ENCODE measurements around the gene MAP3K20. TPM values are rescaled to one million over a fixed set of nuclear protein-coding genes. Genes with fewer than 3 reads are reported as not detected.

MAP3K20 gene
- total and polyA plus RNA-seq, 2 donors (not counting 3 experiments of a cell fraction or from before 2014, with no cell fraction given), result 7.8 to 31.5 TPM

DNA sequence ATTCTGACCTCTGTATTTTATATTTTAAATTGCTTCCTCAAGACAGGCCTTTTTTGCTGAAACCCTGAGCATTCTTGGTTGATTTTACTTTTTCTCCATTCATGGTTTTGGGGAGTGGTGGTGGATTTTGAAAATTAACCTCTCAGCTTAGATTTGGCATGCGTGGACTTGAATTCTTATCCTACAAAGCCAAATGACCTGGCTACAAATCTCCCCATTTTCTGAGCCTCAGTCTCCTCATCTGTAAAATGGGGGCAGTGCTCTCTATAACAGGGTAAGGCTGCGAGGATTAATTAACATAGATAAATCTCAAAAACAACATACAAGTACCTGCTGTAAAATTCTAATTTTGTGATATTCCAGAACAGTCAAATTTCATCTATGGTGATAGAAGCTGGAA lies 175.6 kb downstream of the MAP3K20 start:
- Histone ChIP-seq H3K27ac (ENCODE audit: insufficient read depth, low read depth, low read length) (no peak overlapping the region), H3K27me3 (ENCODE audit: control insufficient read depth in 2 of 2, insufficient read depth in 2 of 2, low read length in 2 of 2) (no peaks in the 10 kb centered on the region), H3K4me3 (replicated peaks in 1 of 3; ENCODE audit: insufficient read depth in 1 of 3, low read depth in 1 of 3, low read length in 3 of 3) (no peak overlapping the region), H4K20me1 (replicated peaks; ENCODE audit: control insufficient read depth, extremely low read depth, insufficient read depth, low read length) (no peaks in the 10 kb centered on the region), H3K9me3 (replicated peaks; ENCODE audit: control insufficient read depth, insufficient read depth, low read length) (no peaks in the 10 kb centered on the region), H3K9ac (replicated peaks; ENCODE audit: extremely low read depth, insufficient read depth, low read length) (no peak overlapping the region), H2AFZ (ENCODE audit: low read depth, low read length) (no peak overlapping the region), H3K79me2 (ENCODE audit: control insufficient read depth, insufficient read depth, low read length) (no peaks in the 10 kb centered on the region), H3K9me1 (replicated peaks; ENCODE audit: control insufficient read depth, extremely low read depth, insufficient read depth, low read length) (no peaks in the 10 kb centered on the region), H3K4me1 (ENCODE audit: control insufficient read depth, extremely low read depth, insufficient read depth, low read length) (peaks cover 8% of the 10 kb centered on the region), H3K4me2 (ENCODE audit: insufficient read depth, low read length) (no peak overlapping the region), H3K36me3 (ENCODE audit: control insufficient read depth in 2 of 2, extremely low read depth in 1 of 2, insufficient read depth in 2 of 2, low read length in 2 of 2) (no peaks in the 10 kb centered on the region)
- FAIRE-seq, result no peak
- intact Hi-C loops (cut with micrococcal nuclease), result no loop called here
- dilution Hi-C loops (cut with MboI; ENCODE audit: extremely low pct_ligation_motif_present, low sequenced_read_pairs), result no loop called here
- no peak for DNase-seq (ENCODE audit: low read depth, low spot score)
- ChIA-PET CTCF (no interaction called here), POLR2A (no interaction called here)
- TF ChIP-seq POLR2A (IDR thresholded peaks at IDR 0.05; ENCODE audit: low read depth, low read length) (no peak), POLR2AphosphoS5 (IDR thresholded peaks at IDR 0.05; ENCODE audit: insufficient read depth, low read depth, low read length) (no peak), MYC (IDR thresholded peaks at IDR 0.05; ENCODE audit: low read depth, low read length) (no peak)
- no TSS peak for BruUV-seq (replicated peaks)

- H3K79me2 ChIP-seq (ENCODE audit: control insufficient read depth, insufficient read depth, low read length), result no peaks in the 10 kb centered on the region
- FAIRE-seq (no peak), DNase-seq (ENCODE audit: low read depth, low spot score) (no peak)
- TF ChIP-seq FOS (IDR thresholded peaks at IDR 0.05; ENCODE audit: borderline replicate concordance, insufficient read depth, low read length) (no peak), POLR2AphosphoS5 (IDR thresholded peaks at IDR 0.05; ENCODE audit: insufficient read depth, low read depth, low read length) (no peak), EZH2 (IDR thresholded peaks at IDR 0.05; ENCODE audit: borderline replicate concordance, low read depth, low read length, severe bottlenecking) (no peak), GATA2 (IDR thresholded peaks at IDR 0.05; ENCODE audit: insufficient read depth, insufficient read length, low read depth, low read length) (no peak), MYC (IDR thresholded peaks at IDR 0.05; ENCODE audit: low read depth, low read length) (no peak), POLR2A (IDR thresholded peaks at IDR 0.05; ENCODE audit: low read depth, low read length) (no peak), MAX (IDR thresholded peaks at IDR 0.05; ENCODE audit: insufficient read depth, insufficient read length) (no peak), JUN (IDR thresholded peaks at IDR 0.05; ENCODE audit: borderline replicate concordance, insufficient read depth, insufficient read length, low read depth) (no peak)
- TF ChIP-seq, protein P1, sequence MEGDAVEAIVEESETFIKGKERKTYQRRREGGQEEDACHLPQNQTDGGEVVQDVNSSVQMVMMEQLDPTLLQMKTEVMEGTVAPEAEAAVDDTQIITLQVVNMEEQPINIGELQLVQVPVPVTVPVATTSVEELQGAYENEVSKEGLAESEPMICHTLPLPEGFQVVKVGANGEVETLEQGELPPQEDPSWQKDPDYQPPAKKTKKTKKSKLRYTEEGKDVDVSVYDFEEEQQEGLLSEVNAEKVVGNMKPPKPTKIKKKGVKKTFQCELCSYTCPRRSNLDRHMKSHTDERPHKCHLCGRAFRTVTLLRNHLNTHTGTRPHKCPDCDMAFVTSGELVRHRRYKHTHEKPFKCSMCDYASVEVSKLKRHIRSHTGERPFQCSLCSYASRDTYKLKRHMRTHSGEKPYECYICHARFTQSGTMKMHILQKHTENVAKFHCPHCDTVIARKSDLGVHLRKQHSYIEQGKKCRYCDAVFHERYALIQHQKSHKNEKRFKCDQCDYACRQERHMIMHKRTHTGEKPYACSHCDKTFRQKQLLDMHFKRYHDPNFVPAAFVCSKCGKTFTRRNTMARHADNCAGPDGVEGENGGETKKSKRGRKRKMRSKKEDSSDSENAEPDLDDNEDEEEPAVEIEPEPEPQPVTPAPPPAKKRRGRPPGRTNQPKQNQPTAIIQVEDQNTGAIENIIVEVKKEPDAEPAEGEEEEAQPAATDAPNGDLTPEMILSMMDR (IDR thresholded peaks at IDR 0.05; ENCODE audit: extremely low read depth in 1 of 2, insufficient read depth in 1 of 2, low read depth in 1 of 2, low read length in 2 of 2), result no peak
- H3K27ac ChIP-seq (ENCODE audit: insufficient read depth, low read depth, low read length), result no peak overlapping the region
- no peaks in the 10 kb centered on the region for H3K9me3 ChIP-seq (replicated peaks; ENCODE audit: control insufficient read depth, insufficient read depth, low read length)
- no peaks in the 10 kb centered on the region for H3K36me3 ChIP-seq (ENCODE audit: control insufficient read depth in 2 of 2, extremely low read depth in 1 of 2, insufficient read depth in 2 of 2, low read length in 2 of 2)
- no peak overlapping the region for H3K4me2 ChIP-seq (ENCODE audit: insufficient read depth, low read length)
- H3K4me3 ChIP-seq (replicated peaks in 1 of 3; ENCODE audit: insufficient read depth in 1 of 3, low read depth in 1 of 3, low read length in 3 of 3), result no peak overlapping the region
- intact Hi-C loops (cut with micrococcal nuclease) (no loop called here), dilution Hi-C loops (cut with MboI; ENCODE audit: extremely low pct_ligation_motif_present, low sequenced_read_pairs) (no loop called here)
- H3K4me1 ChIP-seq (ENCODE audit: control insufficient read depth, extremely low read depth, insufficient read depth, low read length), result peaks cover 8% of the 10 kb centered on the region
- POLR2A ChIA-PET, result no interaction called here
- no peaks in the 10 kb centered on the region for H3K27me3 ChIP-seq (ENCODE audit: control insufficient read depth in 2 of 2, insufficient read depth in 2 of 2, low read length in 2 of 2)
- BruUV-seq (replicated peaks), result no TSS peak
- no peak overlapping the region for H2AFZ ChIP-seq (ENCODE audit: low read depth, low read length)
- CTCF ChIA-PET, result no interaction called here
- no peaks in the 10 kb centered on the region for H4K20me1 ChIP-seq (replicated peaks; ENCODE audit: control insufficient read depth, extremely low read depth, insufficient read depth, low read length)
- no peak overlapping the region for H3K9ac ChIP-seq (replicated peaks; ENCODE audit: extremely low read depth, insufficient read depth, low read length)
- no peaks in the 10 kb centered on the region for H3K9me1 ChIP-seq (replicated peaks; ENCODE audit: control insufficient read depth, extremely low read depth, insufficient read depth, low read length)
Measured at GRCh38 chr2:173252581-173252980, 176.9 kb downstream of the MAP3K20 start.
